Hematopoietic multipotent progenitor cell (in vitro differentiated cells): ENCODE data around the gene DYRK2. TPM values are rescaled to one million over a fixed set of nuclear protein-coding genes. Genes with fewer than 3 reads are reported as not detected.

Experiments used
- DNase-seq, 3 donors: peaks; one replicate each; pipeline ENCODE4 v3.0.0-alpha.2; 2011 to 2015; ENCODE audit warnings: low read depth in 2 of 3, low spot score in 2 of 3
- total RNA-seq: library from RNA; depleted of rRNA; stranded (reverse); fragments of >200 nt; gene quantifications from one replicate; pipeline ENCODE4 v1.2.3, GENCODE V29; 2012

DYRK2 gene
- total RNA-seq, result 20.7 TPM

GRCh38 chr12:67648521-67649260 lies at the start of gene DYRK2:
Gene DYRK2, plus strand, starts transcription at chr12:67648745. Its CDS starts 389 bp downstream, at chr12:67649134.
- DNase-seq, result peak; percentile 69 to 77 (median 76)

GRCh38 chr12:67599691-67600090 lies 48.9 kb upstream of the DYRK2 start:
- DNase-seq, result no peak

GRCh38 chr12:67601126-67601525 lies 47.4 kb upstream of the DYRK2 start:
- no peak for DNase-seq

- no peak for DNase-seq
Observed at GRCh38 chr12:67609226-67609870, 39.2 kb upstream of the DYRK2 start.

GRCh38 chr12:67613040-67613439 lies 35.5 kb upstream of the DYRK2 start:
- no peak for DNase-seq

GRCh38 chr12:67617629-67618028 lies 30.9 kb upstream of the DYRK2 start:
- DNase-seq, result no peak

- no peak for DNase-seq
Observed at GRCh38 chr12:67618303-67618702, 30.2 kb upstream of the DYRK2 start.

- no peak for DNase-seq
Observed at GRCh38 chr12:67621112-67621511, 27.4 kb upstream of the DYRK2 start.

- no peak for DNase-seq
Observed at GRCh38 chr12:67621926-67622325, 26.6 kb upstream of the DYRK2 start.

- DNase-seq, result no peak
Observed at GRCh38 chr12:67623259-67623658, 25.3 kb upstream of the DYRK2 start.

- no peak for DNase-seq
Observed at GRCh38 chr12:67624355-67624754, 24.2 kb upstream of the DYRK2 start.

GRCh38 chr12:67625004-67625403 lies 23.5 kb upstream of the DYRK2 start:
- no peak for DNase-seq

GRCh38 chr12:67626156-67626555 lies 22.4 kb upstream of the DYRK2 start:
- DNase-seq, result no peak

- peak; percentile 69 to 96 (median 93) for DNase-seq
Observed at GRCh38 chr12:67630373-67631088, 18.0 kb upstream of the DYRK2 start.

GRCh38 chr12:67632005-67632404 lies 16.5 kb upstream of the DYRK2 start:
- no peak for DNase-seq

- DNase-seq, result no peak
Observed at GRCh38 chr12:67633024-67633610, 15.4 kb upstream of the DYRK2 start.

- peak in 1 of 3 donors; percentile 55 for DNase-seq
Observed at GRCh38 chr12:67633708-67634107, 14.8 kb upstream of the DYRK2 start.

- DNase-seq, result no peak
Observed at GRCh38 chr12:67634303-67634761, 14.2 kb upstream of the DYRK2 start.

GRCh38 chr12:67637718-67638117 lies 10.8 kb upstream of the DYRK2 start:
- no peak for DNase-seq

GRCh38 chr12:67638694-67639093 lies 9.9 kb upstream of the DYRK2 start:
- no peak for DNase-seq

- no peak for DNase-seq
Observed at GRCh38 chr12:67640863-67641262, 7.7 kb upstream of the DYRK2 start.
